GM04503 (cell line): Measurements from ENCODE around the gene NUDT14.

Experiments used
- DNase-seq: peaks from one replicate; pipeline ENCODE4 v3.0.0-alpha.2; 2012; ENCODE audit warnings: low read depth

The NUDT14 gene

DNA sequence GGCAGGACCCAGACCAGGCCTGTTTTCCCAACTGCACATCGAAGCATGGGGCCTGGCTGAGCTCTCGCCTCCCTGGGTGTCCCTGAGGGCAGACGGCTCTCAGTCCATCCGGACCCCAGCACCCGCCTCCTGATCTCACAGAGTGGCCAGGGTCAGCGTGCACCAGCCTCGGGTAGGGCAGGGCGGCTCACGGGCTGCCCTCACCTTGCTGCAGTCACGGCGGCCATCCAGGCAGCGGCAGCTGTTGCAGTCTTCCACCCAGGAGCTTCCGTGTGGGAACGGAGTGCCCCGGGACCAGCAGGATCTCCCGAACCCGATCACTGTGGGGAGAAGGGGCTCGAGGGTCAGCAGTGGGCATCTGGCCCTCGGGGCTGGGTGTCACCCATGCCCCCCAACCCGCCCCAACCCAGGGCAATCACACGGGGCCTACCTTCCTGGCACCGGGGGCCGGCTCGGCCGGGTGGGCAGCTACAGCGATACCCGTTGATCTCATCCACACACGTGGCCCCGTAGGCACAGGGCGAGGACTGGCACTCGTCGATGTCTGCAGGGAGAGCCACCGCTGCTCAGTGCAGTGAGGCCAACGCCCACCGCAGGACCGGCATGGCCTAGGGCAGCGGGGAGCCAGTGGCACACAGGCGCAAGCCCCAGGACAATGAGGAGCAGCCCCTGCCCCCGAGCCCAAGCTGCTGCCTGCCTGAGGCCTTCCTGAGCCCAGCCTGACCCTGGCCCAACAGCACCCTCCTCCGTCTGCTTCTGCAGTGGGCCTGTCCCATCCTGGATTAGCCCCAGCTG, 34.7 kb downstream of the NUDT14 start:
- DNase-seq: no peak

DNA sequence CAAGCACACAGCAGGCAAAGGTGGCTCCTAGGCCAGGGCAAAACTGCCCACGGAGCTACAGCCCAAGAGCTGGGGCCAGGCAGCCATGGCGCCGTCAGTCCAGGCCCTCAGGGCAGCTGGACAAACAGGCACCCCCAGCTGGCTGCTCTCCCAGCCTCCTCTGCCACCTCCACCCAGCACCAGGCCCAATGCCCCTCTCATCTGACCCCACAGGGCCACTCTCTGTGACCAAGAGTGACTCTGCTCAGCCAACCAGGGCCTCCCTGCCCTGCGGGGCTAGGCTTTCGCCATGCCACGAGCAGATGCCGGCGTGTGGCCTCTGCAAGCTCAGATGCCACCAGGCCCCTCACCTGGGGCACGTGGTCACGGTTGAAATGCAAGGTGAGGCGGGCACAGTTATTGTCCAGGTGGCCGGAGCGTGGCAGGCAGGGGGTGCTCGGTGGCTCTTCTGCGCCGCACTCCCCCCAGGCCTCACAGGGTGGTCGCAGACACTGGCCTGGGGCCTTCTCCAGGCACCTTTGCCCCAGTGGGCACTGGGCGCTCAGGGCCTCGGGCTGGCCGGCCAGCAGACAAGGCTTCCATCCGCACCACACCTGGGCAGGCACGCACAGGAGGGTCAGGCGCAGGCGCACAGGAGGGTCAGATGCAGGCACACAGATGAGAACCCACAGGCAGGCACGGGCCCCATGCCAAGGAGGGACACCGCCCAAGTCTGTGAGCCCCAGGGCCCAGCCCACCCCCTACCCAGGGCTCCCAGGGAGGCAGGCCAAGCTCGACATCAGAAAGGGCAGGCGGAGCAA, 35.5 kb downstream of the NUDT14 start:
- DNase-seq: no peak

- no peak for DNase-seq
Measured at GRCh38 chr14:105144666-105145380, 36.3 kb downstream of the NUDT14 start.

- no peak for DNase-seq
Measured at GRCh38 chr14:105144026-105144665, 37.0 kb downstream of the NUDT14 start.

DNA sequence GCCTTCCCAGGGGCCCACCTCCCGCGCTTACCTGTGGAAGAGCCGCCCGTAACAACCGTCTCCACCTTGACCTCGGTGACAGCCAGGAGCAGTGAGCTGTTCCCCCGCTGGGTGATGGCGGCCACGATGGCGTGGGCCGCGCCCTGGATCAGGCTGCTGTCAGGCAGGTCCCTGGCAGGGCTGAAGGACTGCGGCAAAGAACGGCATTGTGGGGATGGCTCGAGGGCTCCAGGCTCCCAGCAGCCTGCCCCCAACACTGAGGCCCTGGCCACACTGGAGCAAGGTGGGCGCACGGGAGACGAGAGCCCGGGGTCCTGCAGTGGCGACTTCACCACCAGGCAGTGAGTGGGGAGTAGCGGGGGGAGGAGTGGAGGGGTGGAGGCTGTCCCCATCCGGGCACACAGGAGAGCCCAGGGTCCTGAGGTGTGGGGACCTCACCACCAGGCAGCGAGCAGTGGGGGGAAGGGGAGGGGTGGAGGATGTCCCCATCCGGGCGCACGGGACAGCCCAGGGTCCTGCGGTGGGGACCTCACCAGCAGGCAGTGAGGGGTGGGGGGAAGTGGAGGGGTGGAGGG, 37.6 kb downstream of the NUDT14 start:
- no peak for DNase-seq

DNA sequence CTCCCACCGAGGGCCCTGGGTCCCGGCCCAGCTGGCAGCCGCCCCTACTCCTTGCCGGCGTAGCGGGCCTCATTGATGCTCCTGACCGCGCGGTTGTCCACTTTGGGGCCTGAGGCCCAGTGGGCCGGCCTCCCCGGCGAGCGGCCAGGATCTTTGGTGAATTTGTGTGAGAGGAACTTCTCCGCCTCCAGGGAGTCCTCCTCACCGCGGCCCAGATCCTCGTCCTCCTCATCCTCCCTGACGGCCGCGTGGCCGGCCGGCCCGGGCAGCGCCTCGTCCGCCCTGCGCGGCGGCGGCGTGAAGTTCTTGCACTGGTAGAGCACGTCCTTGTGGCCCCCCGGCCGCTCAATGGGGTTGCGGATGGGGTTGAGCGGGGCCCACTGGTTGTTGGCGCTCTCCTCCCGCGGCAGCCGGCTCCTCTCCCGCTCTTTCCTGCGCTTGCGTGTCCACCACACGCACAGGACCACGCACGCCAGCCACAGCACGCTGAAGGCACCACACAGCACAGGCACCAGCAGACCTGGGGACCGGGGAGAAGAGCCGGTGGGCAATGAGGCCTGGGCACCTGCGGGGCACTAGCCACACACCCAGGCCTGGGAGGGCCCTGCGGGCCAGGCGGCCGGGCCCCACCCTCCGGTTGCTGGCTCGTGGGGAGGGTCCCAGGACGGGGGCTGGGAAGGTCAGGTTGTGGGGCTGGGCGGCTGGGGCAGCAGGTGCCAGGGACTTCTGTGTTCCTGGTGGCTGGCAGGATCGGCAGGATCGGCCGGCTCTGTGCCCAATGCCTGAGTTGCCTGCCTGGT, 38.3 kb downstream of the NUDT14 start:
- DNase-seq: no peak

DNA sequence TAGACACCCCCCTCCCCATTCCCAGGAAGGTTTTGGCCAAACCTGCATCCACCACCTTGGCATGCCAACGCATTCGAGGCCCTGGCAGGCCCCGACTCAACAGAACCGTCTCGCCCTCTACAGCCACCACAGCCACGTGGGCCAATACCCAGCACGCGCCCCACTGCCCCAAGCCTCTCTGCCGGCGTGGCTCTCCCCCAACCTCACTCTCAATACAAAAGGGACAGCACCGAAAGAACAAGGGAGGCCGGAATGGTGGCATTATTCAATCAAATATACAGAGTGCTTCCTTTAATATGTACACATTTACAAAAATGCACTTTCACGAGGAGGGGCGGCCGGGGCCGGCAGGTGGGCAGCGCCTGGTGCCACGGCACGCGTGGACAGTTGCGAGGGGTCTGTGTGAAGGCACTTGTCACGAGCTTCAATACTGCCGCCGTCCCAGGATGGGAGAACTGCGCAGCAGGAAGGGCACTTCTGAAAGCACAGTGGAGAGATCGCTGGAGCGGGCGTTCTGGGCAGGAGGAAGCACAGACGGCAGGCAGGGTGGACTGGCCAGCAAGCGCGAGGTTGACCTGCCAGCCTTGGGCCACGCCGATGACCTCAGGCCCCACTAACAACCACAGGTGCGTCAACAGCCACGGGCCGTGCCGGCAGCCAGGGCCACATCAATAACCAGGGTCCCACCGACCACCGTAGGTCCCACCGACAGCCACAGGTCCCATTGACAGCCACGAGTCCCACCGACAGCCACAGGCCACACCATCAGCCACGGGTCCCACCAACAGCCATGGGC, 39.4 kb downstream of the NUDT14 start:
- DNase-seq: no peak

- DNase-seq: no peak
Measured at GRCh38 chr14:105141026-105141425, 40.1 kb downstream of the NUDT14 start.

- no peak for DNase-seq
Measured at GRCh38 chr14:105140581-105140980, 40.5 kb downstream of the NUDT14 start.

GRCh38 chr14:105139831-105140239, 41.3 kb downstream of the NUDT14 start:
- no peak for DNase-seq

- DNase-seq: no peak
Measured at GRCh38 chr14:105139212-105139825, 41.8 kb downstream of the NUDT14 start.

- no peak for DNase-seq
Measured at GRCh38 chr14:105138551-105139111, 42.5 kb downstream of the NUDT14 start.

DNA sequence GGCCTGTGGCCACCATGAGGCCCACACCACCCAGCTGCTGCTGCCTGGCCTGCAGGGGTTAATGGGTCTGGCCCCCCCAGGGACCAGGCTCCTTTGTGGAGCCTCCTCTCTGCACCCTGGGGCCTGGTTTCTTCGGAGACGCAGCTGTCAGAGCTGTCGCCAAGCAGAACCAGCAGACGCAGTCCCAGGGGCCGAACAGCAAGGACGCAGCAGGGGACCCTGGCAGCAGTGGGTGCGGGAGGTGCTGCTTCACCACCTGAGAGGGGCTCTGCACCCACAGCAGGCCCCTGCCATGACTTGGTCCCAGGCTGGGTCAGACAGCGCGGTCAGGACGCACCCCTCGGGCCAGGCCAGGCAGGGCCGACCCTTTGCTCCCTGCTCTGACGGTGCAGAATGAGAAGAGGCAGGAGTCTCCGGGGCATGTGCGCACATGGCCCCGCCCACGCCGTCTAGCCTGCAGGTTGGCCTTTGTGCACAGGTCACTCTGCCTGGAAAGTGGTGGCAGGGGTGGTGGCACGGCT, 43.0 kb downstream of the NUDT14 start:
- no peak for DNase-seq

GRCh38 chr14:105137481-105138020, 43.6 kb downstream of the NUDT14 start:
- DNase-seq: no peak

DNA sequence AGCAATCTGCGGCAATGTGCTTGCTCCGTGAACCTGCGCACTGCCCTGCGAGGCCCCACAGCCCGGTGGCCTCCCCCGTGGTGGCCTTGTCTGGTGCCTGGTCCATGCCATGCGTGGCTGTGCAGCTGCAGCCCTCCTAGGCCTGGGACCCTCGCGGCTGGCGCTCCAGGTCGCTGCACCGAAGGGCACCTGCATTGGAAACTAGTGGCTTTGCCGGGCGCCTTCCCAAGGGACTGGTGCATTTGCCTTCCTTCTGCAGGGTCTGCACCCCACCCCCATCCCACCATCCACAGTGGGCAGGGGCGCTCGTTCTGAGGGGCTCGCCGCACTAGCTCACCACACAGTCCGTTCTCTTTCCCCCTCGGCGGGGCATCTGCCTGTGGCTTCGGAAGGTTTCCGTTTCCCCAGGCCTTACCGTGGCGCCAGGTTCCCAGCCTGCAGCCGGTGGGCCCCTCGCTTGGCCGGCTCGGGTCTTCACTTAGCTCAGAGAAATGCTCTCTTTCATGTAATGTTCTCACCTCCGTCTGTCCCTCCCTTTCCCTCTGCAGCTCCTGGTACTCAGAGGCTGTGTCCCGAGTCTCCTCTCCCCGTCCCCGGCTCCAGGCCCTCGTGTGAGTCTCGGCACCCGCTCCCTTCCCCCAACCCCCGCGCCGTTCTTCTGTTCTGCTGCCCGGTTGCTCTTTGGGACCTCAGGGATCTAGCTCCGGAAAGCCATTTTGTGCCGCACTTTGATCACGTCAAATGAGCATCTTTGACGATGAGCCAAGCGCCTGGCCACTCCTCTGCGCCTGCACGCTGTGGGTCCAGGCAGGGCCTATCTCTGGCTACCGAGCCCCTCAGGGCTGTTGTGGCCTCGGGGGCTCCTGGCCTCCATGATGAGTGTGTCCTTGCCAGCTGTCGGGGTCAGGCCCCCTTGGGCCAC, 44.5 kb downstream of the NUDT14 start:
- DNase-seq: no peak

GRCh38 chr14:105135700-105136395, 45.3 kb downstream of the NUDT14 start:
- no peak for DNase-seq
